Measurements from ENCODE around the gene PARN.

Gene PARN

GRCh38 chr16:14489460-14489859, 140.6 kb downstream of the PARN start:
- H2AFZ ChIP-seq (ENCODE audit: low read length) = no peak overlapping the region
- H3K27ac ChIP-seq (ENCODE audit: low read length) = no peak overlapping the region
- no peaks in the 10 kb centered on the region for H3F3A ChIP-seq (ENCODE audit: insufficient read depth, low read length)
- TF ChIP-seq, protein P1, sequence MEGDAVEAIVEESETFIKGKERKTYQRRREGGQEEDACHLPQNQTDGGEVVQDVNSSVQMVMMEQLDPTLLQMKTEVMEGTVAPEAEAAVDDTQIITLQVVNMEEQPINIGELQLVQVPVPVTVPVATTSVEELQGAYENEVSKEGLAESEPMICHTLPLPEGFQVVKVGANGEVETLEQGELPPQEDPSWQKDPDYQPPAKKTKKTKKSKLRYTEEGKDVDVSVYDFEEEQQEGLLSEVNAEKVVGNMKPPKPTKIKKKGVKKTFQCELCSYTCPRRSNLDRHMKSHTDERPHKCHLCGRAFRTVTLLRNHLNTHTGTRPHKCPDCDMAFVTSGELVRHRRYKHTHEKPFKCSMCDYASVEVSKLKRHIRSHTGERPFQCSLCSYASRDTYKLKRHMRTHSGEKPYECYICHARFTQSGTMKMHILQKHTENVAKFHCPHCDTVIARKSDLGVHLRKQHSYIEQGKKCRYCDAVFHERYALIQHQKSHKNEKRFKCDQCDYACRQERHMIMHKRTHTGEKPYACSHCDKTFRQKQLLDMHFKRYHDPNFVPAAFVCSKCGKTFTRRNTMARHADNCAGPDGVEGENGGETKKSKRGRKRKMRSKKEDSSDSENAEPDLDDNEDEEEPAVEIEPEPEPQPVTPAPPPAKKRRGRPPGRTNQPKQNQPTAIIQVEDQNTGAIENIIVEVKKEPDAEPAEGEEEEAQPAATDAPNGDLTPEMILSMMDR (IDR thresholded peaks at IDR 0.05; ENCODE audit: low read length) = 0 out of 2 replicates have a peak, but pooled peaks have one; percentile 10
- TF ChIP-seq EZH2phosphoT487 (IDR thresholded peaks at IDR 0.05; ENCODE audit: low read length) (no peak), EZH2 (optimal IDR thresholded peaks at IDR 0.05; ENCODE audit: low read depth, low read length) (no peak)
- no peaks in the 10 kb centered on the region for H3K9me2 ChIP-seq (replicated peaks; ENCODE audit: insufficient read depth, low read length)
- no peak overlapping the region for H3K4me3 ChIP-seq (ENCODE audit: low read length)
- no peaks in the 10 kb centered on the region for H3K9me3 ChIP-seq (replicated peaks; ENCODE audit: insufficient read depth, low read length)
- H3K27me3 ChIP-seq (replicated peaks; ENCODE audit: insufficient read depth, low read length) = no peaks in the 10 kb centered on the region
- H4K20me1 ChIP-seq (ENCODE audit: insufficient read depth, low read length) = no peaks in the 10 kb centered on the region
- H3K36me3 ChIP-seq (replicated peaks; ENCODE audit: insufficient read depth, low read length) = no peaks in the 10 kb centered on the region
- 0 out of 2 replicates have a peak, but pooled peaks cover 11% of the 10 kb centered on the region for H3K4me1 ChIP-seq (ENCODE audit: low read length)
- H3K9ac ChIP-seq (ENCODE audit: low read length) = no peak overlapping the region
- no peaks in the 10 kb centered on the region for H3K79me2 ChIP-seq (ENCODE audit: low read length)
- H3K4me2 ChIP-seq (ENCODE audit: low read depth, low read length) = no peak overlapping the region
- no peak for DNase-seq

DNA sequence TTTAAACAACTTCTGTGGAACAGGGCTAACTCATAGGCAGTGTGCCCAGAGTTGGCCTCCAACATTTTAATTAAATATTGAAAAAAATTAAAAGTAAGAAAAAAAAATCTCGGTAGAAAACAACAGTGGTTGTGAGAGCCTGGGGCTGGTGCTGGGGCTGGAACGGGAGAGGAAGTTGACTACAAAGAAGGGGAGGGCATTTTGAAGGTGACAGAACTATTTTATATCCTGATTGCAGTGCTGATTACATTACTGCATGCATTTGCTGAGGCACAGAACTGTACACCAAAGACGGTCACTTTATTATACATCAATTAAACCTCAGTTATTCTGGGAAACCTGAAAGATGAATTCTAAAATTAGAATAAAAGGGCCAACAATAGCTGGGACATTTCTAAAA, 142.5 kb downstream of the PARN start:
- no peak overlapping the region for H3K4me2 ChIP-seq (ENCODE audit: low read depth, low read length)
- H4K20me1 ChIP-seq (ENCODE audit: insufficient read depth, low read length) = no peaks in the 10 kb centered on the region
- H3K27ac ChIP-seq (ENCODE audit: low read length) = no peak overlapping the region
- TF ChIP-seq, protein P1 (IDR thresholded peaks at IDR 0.05; ENCODE audit: low read length) = no peak
- no peak for TF ChIP-seq EZH2 (optimal IDR thresholded peaks at IDR 0.05; ENCODE audit: low read depth, low read length)
- no peak for TF ChIP-seq EZH2phosphoT487 (IDR thresholded peaks at IDR 0.05; ENCODE audit: low read length)
- no peak overlapping the region for H2AFZ ChIP-seq (ENCODE audit: low read length)
- H3K4me3 ChIP-seq (ENCODE audit: low read length) = no peak overlapping the region
- no peaks in the 10 kb centered on the region for H3F3A ChIP-seq (ENCODE audit: insufficient read depth, low read length)
- no peak for DNase-seq
- no peaks in the 10 kb centered on the region for H3K9me3 ChIP-seq (replicated peaks; ENCODE audit: insufficient read depth, low read length)
- no peaks in the 10 kb centered on the region for H3K9me2 ChIP-seq (replicated peaks; ENCODE audit: insufficient read depth, low read length)
- H3K36me3 ChIP-seq (replicated peaks; ENCODE audit: insufficient read depth, low read length) = no peaks in the 10 kb centered on the region
- 0 out of 2 replicates have a peak, but pooled peaks cover 7% of the 10 kb centered on the region for H3K4me1 ChIP-seq (ENCODE audit: low read length)
- H3K9ac ChIP-seq (ENCODE audit: low read length) = no peak overlapping the region
- no peaks in the 10 kb centered on the region for H3K27me3 ChIP-seq (replicated peaks; ENCODE audit: insufficient read depth, low read length)
- no peaks in the 10 kb centered on the region for H3K79me2 ChIP-seq (ENCODE audit: low read length)

DNA sequence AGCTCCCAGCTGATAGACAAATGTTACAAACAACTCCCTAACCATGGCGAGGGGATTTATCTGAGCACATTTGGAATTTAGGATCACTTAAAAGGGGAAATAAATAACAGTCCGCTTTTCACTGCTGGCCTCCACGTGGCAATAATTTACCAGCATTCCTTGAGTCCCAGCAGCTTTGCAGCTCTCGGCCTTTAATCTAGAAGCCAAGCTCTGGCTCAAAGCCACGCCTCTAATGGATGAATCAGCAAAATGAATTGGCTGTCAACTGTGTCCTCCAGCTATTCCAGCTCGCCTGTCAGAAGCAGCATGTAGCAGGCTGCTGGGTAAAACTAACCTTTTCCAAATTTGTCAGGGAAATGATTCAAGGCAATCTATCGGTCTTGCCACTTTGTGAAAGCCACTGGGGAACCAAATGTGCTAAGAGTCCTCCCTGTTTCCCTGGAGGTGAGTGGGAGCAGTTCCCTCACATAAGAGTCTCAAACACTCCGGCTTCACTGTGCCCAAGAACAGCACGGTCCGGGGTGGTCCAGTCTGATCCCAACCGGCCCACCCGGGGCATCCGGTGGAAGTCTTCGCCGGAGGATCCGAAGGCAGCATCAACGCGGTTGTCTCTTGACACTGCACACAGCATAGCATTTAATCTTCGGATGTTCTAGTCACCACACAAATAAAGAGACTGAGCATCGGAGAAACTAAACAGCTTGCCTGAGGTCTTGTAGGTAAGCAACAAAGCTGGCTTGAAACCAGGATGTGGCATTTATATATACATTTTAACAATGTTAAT, 143.3 kb downstream of the PARN start:
- Histone ChIP-seq H3K36me3 (replicated peaks; ENCODE audit: insufficient read depth, low read length) (no peaks in the 10 kb centered on the region), H3K9me3 (replicated peaks; ENCODE audit: insufficient read depth, low read length) (no peaks in the 10 kb centered on the region), H3K9ac (ENCODE audit: low read length) (no peak overlapping the region), H3F3A (ENCODE audit: insufficient read depth, low read length) (peaks cover 6% of the 10 kb centered on the region; the same call in 1 of the 2 replicates), H4K20me1 (ENCODE audit: insufficient read depth, low read length) (no peaks in the 10 kb centered on the region), H3K4me1 (ENCODE audit: low read length) (peaks cover 4% of the 10 kb centered on the region), H3K9me2 (replicated peaks; ENCODE audit: insufficient read depth, low read length) (no peaks in the 10 kb centered on the region), H3K27ac (ENCODE audit: low read length) (no peak overlapping the region), H3K27me3 (replicated peaks; ENCODE audit: insufficient read depth, low read length) (no peaks in the 10 kb centered on the region), H3K4me2 (ENCODE audit: low read depth, low read length) (no peak overlapping the region), H2AFZ (ENCODE audit: low read length) (no peak overlapping the region), H3K79me2 (ENCODE audit: low read length) (no peaks in the 10 kb centered on the region), H3K4me3 (ENCODE audit: low read length) (no peak overlapping the region)
- TF ChIP-seq EZH2 (optimal IDR thresholded peaks at IDR 0.05; ENCODE audit: low read depth, low read length) = no peak
- TF ChIP-seq, protein P1 (IDR thresholded peaks at IDR 0.05; ENCODE audit: low read length) = no peak
- no peak for TF ChIP-seq EZH2phosphoT487 (IDR thresholded peaks at IDR 0.05; ENCODE audit: low read length)
- no peak for DNase-seq

Data from MM.1S (cell line).